GM21825 (cell line): ENCODE results near the gene PIK3R6.
A peak's percentile ranks its signal among the peaks of the same experiment; 100 is the strongest.
"Not testable (repeated sequence)": the region's sequence is repeated elsewhere in the genome, so short reads cannot be mapped to it uniquely, and the experiment has no call there.

ENCODE experiments used
- ATAC-seq: cut with Tn5 transposase; IDR thresholded peaks from one replicate; pipeline ENCODE4 v1.9.1; 2021; ENCODE audit warnings: mild to moderate bottlenecking, moderate library complexity; ENCODE audit not compliant: unreplicated experiment

The PIK3R6 gene

DNA sequence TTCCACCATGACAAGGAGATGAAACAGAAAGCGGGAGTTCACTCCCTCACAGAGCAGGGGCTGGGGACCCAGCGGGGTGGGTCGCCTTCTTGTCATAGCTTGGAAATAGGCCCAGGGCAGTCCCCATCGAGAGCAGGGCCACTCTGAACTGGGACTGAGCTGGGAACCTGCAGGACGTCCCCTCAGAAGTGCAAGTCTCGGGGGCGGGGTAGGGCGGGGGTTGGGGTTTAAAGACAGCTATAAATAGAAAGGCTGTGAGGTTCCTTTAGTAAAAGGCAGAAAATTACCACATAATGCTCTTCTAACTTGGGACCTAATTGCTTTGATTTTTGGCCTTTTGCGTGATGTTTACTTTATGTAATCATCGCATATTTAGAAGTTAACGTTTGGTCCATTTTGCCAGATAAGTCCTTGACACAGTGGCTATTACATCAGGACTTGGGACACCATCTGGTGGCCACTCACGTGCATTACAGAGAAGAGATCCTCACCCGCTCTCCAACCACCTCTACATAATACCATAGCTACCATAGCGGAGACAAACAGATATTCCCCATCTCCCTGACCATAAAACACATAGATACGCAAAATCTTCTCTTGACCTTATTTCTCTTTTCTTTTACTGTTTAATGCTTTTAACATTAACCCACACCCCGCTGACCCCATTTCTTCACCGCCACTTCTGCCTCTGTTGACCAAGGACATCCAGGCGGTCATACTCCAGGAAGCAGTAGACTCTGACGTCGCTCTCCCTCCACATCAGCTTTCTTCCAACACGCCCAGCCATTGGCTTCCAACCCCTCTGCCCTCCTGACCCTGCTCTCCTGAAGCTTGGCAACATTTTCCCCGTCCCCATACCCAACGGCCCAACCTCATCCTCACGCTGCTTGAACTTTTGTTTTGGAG is 27.5 kb upstream of the PIK3R6 start:
- ATAC-seq: no peak

GRCh38 chr17:8894202-8894671 is 26.8 kb upstream of the PIK3R6 start:
- no peak for ATAC-seq

- ATAC-seq: no peak
Measured at GRCh38 chr17:8893621-8894201, 26.2 kb upstream of the PIK3R6 start.

DNA sequence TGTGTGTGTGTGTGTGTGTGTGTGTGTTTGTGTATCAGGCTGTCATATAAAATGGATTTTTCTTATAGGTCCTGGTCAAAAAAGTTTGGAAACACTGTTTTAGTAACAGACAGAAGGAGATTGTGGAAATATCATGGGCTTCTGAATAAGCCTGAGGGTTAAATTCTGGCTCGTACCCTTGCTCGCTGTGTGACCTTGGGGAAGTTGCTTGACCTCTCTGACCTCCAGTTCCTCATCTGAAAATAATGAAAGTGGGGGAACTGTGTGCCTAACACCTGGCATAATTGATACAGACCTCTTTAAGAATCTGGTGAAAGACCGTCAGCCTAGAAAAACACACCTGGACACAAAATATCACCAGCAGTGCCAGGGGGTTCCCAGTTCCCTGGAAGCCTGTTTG is 25.6 kb upstream of the PIK3R6 start:
- ATAC-seq: no peak

DNA sequence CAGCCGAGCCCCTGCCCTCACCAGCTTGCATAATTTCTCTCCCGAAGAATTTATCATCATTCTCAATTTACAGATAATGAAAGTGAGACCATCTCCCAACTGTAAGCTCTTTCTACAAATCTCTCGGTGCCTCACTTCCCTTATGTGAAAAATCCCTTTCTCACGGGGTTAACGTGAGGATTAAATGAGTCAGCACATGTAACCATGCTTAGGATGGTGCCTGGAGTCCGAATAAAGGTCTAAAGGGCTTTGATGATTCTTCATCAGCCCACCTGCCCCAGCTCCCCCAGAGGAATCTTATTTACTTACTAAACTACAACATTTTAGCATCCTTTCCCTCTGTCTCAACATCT is 24.8 kb upstream of the PIK3R6 start:
- peak; percentile 49 for ATAC-seq

DNA sequence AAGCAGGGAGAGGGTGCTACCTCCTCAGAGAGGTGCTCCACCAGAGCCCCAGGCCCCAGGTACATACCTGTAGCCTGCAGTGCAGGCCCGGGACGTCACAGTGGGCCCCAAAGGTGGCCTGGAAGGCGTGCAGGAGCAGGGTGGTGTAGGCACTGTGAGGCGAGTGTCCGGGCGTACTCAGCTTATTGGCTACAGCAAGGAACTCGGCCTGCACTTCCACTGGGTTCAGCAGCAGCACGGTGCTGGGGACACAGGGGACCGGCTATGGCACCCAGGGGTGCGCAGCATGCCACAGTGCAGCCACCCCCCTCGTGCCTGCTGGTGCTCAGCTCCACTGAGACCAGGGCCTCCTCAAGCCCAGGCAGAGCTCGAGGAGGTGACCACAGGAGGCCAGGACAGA is 23.2 kb upstream of the PIK3R6 start:
- ATAC-seq: no peak

- ATAC-seq: no peak
Measured at GRCh38 chr17:8889458-8890210, 22.2 kb upstream of the PIK3R6 start.

- no peak for ATAC-seq
Measured at GRCh38 chr17:8888704-8889302, 21.3 kb upstream of the PIK3R6 start.

- ATAC-seq: no peak
Measured at GRCh38 chr17:8887834-8888703, 20.6 kb upstream of the PIK3R6 start.

GRCh38 chr17:8887301-8887700 is 19.8 kb upstream of the PIK3R6 start:
- ATAC-seq: no peak

GRCh38 chr17:8885967-8886684 is 18.7 kb upstream of the PIK3R6 start:
- ATAC-seq: no peak

DNA sequence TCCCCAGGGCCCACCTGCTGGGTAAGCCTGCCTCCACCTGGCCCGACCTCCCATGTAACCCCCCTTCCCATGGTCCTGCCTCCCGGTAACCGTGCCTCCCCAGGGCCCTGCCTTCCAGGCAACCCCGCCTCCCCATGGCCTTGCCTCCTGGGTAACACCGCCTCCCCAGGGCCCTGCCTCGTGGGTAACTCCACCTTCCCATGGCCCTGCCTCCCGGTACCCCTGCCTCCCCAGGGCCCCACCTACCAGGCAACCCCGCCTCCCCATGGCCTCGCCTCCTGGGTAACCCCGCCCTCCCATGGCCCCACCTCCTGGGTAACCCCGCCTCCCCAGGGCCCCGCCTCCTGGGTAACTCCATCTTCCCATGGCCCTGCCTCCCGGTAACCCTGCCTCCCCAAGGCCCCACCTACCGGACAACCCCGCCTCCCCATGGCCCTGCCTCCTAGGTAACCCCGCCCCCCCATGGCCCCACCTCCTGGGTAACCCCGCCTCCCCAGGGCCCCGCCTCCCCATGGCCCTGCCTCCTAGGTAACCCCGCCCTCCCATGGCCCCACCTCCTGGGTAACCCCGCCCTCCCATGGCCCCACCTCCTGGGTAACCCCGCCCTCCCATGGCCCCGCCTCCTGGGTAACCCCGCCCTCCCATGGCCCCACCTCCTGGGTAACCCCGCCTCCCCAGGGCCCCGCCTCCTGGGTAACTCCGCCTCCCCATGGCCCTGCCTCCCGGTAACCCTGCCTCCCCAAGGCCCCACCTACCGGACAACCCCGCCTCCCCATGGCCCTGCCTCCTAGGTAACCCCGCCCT is 17.9 kb upstream of the PIK3R6 start:
- not testable (repeated sequence) for ATAC-seq

DNA sequence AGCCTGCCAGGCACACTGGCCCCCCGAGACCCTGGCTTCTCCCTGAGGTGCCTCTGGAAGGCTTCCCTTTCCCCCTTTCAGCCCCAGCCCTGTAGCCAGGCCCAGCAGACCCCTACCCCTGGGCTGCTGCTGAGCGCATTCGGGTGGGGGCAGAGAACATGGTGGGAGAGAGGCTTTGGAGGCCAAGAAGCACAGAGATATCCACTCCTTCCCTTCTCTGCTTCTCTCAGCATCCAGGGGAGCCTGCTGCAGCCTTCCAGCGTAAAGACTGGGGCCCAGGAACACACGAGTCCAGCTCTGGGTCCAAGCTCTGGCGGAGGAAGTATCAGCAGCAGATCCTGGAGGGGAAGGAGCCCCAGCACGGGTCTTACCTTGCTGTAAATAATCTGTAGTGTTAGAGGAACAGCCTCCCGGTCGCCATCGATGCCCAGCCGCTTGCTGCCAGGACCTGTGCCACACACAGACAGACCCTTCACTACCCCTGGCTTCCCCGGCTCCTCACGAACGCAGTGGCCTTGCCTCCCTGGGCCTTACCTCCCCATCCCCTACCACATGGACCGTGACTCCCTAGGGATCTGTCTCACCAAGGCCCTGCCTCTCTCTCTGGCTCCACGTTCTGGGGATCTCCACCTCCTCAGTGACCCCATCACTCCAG is 17.0 kb upstream of the PIK3R6 start:
- ATAC-seq: no peak

- no peak for ATAC-seq
Measured at GRCh38 chr17:8883353-8883752, 15.9 kb upstream of the PIK3R6 start.

- no peak for ATAC-seq
Measured at GRCh38 chr17:8881606-8882005, 14.1 kb upstream of the PIK3R6 start.

- ATAC-seq: no peak
Measured at GRCh38 chr17:8880466-8880865, 13.0 kb upstream of the PIK3R6 start.

- no peak for ATAC-seq
Measured at GRCh38 chr17:8879410-8879809, 11.9 kb upstream of the PIK3R6 start.

DNA sequence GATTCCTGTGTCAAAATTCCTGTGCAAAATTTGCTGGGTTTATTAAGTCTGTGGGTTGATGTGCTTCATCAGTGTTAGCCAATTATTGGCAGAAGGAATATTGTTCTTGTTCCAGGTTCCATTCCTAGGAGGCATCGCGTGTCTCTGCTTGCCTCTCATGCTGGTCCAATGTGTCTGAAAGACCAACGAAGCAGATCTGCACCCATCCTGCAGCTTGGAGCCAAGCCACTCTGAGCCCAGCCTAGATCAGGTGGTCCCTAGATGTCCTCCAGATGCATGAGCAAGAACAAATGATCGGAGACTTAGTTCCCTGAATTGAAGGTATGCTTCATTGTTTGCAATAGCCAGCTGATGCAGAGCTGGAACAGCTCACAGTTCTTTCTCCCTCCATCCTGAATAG is 10.5 kb upstream of the PIK3R6 start:
- no peak for ATAC-seq
